Astrocyte (in vitro differentiated cells and primary cell): ENCODE results near the gene COL19A1. TPM values are rescaled to one million over a fixed set of nuclear protein-coding genes. Genes with fewer than 3 reads are reported as not detected.

Experiments used
- DNase-seq: peaks from one replicate; pipeline ENCODE4 v3.0.0-alpha.2; 2010; ENCODE audit warnings: low read depth
- FAIRE-seq: peaks from 2 replicates; lab custom pipeline; 2011; peaks lifted over from hg19 to GRCh38; lab: Jason Lieb, UNC
- H2AFZ ChIP-seq: 2 replicates; pipeline ENCODE4 v1.6.0; 2012; ENCODE audit warnings: low read depth, low read length, inconsistent platforms
- H3K27ac ChIP-seq: 2 replicates; pipeline ENCODE4 v1.5.1; 2011; ENCODE audit warnings: low read depth, low read length, inconsistent platforms
- H3K27me3 ChIP-seq: 2 replicates; pipeline ENCODE4 v1.6.0; 2011; ENCODE audit warnings: low read length, inconsistent platforms; ENCODE audit not compliant: insufficient read depth
- H3K36me3 ChIP-seq: 2 replicates; pipeline ENCODE4 v1.5.1; 2011; ENCODE audit warnings: low read length, inconsistent platforms; ENCODE audit not compliant: insufficient read depth
- H3K4me1 ChIP-seq: 2 replicates; pipeline ENCODE4 v1.5.1; 2011; ENCODE audit warnings: low read length, inconsistent platforms; ENCODE audit not compliant: insufficient read depth
- H3K4me2 ChIP-seq: 2 replicates; pipeline ENCODE4 v1.6.0; 2012; ENCODE audit warnings: low read length, inconsistent platforms
- H3K4me3 ChIP-seq: 2 replicates; pipeline ENCODE4 v1.5.1; 2011; ENCODE audit warnings: low read depth, mild to moderate bottlenecking, low read length, inconsistent platforms; ENCODE audit not compliant: insufficient read depth
- H3K79me2 ChIP-seq: 2 replicates; pipeline ENCODE4 v1.6.0; 2012; ENCODE audit warnings: mild to moderate bottlenecking, low read length, inconsistent platforms; ENCODE audit not compliant: insufficient read depth
- H3K9ac ChIP-seq: 2 replicates; pipeline ENCODE4 v1.6.0; 2012; ENCODE audit warnings: mild to moderate bottlenecking, low read length, inconsistent platforms
- H3K9me3 ChIP-seq: 2 replicates; pipeline ENCODE4 v1.5.1; 2012; ENCODE audit warnings: low read depth, mild to moderate bottlenecking, low read length, inconsistent platforms; ENCODE audit not compliant: insufficient read depth
- H4K20me1 ChIP-seq: 2 replicates; pipeline ENCODE4 v1.6.0; 2012; ENCODE audit warnings: low read length, inconsistent platforms; ENCODE audit not compliant: insufficient read depth
- H3K27ac Mint-ChIP-seq: one replicate; pipeline ENCODE4 v1.8.0; 2021; ENCODE audit warnings: mild to moderate bottlenecking, mixed read lengths; ENCODE audit not compliant: unreplicated experiment
- H3K27me3 Mint-ChIP-seq: one replicate; pipeline ENCODE4 v1.8.0; 2021; ENCODE audit warnings: low read depth, mixed read lengths; ENCODE audit not compliant: unreplicated experiment
- H3K36me3 Mint-ChIP-seq: one replicate; pipeline ENCODE4 v1.8.0; 2021; ENCODE audit warnings: low read depth, mixed read lengths; ENCODE audit not compliant: unreplicated experiment
- H3K4me1 Mint-ChIP-seq: one replicate; pipeline ENCODE4 v1.8.0; 2021; ENCODE audit warnings: low read depth, mixed read lengths; ENCODE audit not compliant: unreplicated experiment
- H3K4me3 Mint-ChIP-seq: one replicate; pipeline ENCODE4 v1.8.0; 2021; ENCODE audit warnings: mild to moderate bottlenecking, moderate library complexity, mixed read lengths; ENCODE audit not compliant: unreplicated experiment
- H3K9me3 Mint-ChIP-seq: one replicate; pipeline ENCODE4 v1.8.0; 2021; ENCODE audit warnings: mild to moderate bottlenecking, mixed read lengths; ENCODE audit not compliant: unreplicated experiment
- EZH2 ChIP-seq: IDR thresholded peaks from 2 replicates; pipeline ENCODE4 v1.6.1; 2012; ENCODE audit warnings: mild to moderate bottlenecking, low read length, inconsistent platforms; ENCODE audit not compliant: insufficient read depth
- total RNA-seq: library from RNA; stranded (reverse); gene quantifications from 2 replicates; pipeline ENCODE4 v1.2.1, GENCODE V29; 2021
- TF ChIP-seq, protein P1 (sequence below): IDR thresholded peaks from 2 replicates; pipeline ENCODE4 v1.5.1; 2011; ENCODE audit warnings: low read depth, mild to moderate bottlenecking, inconsistent platforms, low read length, moderate library complexity; ENCODE audit not compliant: insufficient read depth

The COL19A1 gene
- total RNA-seq, 1 donor from 2014 or later = 0.18 TPM

DNA sequence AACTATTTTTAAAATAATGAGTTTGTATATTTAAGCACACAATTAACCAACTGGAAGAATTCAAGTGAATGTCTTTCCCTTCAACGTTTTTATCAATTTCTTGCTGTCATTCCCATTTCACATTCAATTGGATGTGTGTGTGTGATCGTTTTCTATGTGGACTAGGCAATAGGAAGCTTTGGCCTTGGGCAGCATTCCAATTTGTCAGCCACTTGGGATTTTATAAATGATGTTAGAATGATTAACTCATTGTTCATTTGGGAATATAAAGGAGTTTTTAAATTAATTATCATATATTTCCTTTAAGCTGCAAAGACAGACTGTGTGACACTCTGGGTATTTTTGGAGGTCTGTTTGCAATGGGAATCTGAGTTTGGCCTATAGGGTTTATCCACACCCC, 274.1 kb downstream of the COL19A1 start:
- no peaks in the 10 kb centered on the region for H4K20me1 ChIP-seq
- Mint-ChIP-seq H3K4me3 (no peak overlapping the region), H3K36me3 (no peaks in the 10 kb centered on the region), H3K27ac (no peak overlapping the region), H3K9me3 (no peaks in the 10 kb centered on the region), H3K27me3 (no peaks in the 10 kb centered on the region), H3K4me1 (no peaks in the 10 kb centered on the region)
- H3K4me3 ChIP-seq = no peak overlapping the region
- H3K4me2 ChIP-seq = no peak overlapping the region
- no peaks in the 10 kb centered on the region for H3K9me3 ChIP-seq
- H3K36me3 ChIP-seq = no peaks in the 10 kb centered on the region
- H3K9ac ChIP-seq = no peak overlapping the region
- FAIRE-seq (no peak), DNase-seq (no peak)
- TF ChIP-seq, protein P1, sequence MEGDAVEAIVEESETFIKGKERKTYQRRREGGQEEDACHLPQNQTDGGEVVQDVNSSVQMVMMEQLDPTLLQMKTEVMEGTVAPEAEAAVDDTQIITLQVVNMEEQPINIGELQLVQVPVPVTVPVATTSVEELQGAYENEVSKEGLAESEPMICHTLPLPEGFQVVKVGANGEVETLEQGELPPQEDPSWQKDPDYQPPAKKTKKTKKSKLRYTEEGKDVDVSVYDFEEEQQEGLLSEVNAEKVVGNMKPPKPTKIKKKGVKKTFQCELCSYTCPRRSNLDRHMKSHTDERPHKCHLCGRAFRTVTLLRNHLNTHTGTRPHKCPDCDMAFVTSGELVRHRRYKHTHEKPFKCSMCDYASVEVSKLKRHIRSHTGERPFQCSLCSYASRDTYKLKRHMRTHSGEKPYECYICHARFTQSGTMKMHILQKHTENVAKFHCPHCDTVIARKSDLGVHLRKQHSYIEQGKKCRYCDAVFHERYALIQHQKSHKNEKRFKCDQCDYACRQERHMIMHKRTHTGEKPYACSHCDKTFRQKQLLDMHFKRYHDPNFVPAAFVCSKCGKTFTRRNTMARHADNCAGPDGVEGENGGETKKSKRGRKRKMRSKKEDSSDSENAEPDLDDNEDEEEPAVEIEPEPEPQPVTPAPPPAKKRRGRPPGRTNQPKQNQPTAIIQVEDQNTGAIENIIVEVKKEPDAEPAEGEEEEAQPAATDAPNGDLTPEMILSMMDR = no peak
- TF ChIP-seq EZH2 = no peak
- no peaks in the 10 kb centered on the region for H3K4me1 ChIP-seq
- H3K27ac ChIP-seq = no peak overlapping the region
- no peaks in the 10 kb centered on the region for H3K27me3 ChIP-seq
- no peaks in the 10 kb centered on the region for H3K79me2 ChIP-seq
- no peak overlapping the region for H2AFZ ChIP-seq

DNA sequence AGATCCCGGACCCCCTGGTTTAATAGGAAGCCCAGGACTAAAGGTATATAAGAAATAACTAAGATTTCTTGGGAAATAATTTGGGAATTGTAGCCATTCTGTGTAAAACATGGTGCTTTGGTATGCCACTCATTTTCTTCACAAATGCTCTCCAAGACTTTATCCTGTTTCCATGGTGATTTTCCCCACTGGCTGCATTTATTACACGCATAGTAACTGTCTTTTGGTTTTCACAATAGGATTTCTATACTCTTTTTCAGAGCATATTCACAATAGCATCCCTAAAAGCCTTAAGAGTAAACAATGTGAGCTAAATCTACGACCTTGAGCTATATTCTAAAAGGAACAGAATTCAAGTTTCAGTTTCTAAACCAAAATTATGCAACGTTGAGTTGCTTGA, 275.7 kb downstream of the COL19A1 start:
- H2AFZ ChIP-seq = no peak overlapping the region
- Mint-ChIP-seq H3K27me3 (no peaks in the 10 kb centered on the region), H3K9me3 (no peaks in the 10 kb centered on the region), H3K4me1 (no peaks in the 10 kb centered on the region), H3K27ac (no peak overlapping the region), H3K36me3 (no peaks in the 10 kb centered on the region), H3K4me3 (no peak overlapping the region)
- TF ChIP-seq, protein P1 = no peak
- TF ChIP-seq EZH2 = no peak
- no peaks in the 10 kb centered on the region for H3K27me3 ChIP-seq
- DNase-seq = no peak
- no peak for FAIRE-seq
- H3K27ac ChIP-seq = no peak overlapping the region
- H3K36me3 ChIP-seq = no peaks in the 10 kb centered on the region
- no peaks in the 10 kb centered on the region for H3K79me2 ChIP-seq
- H3K4me2 ChIP-seq = no peak overlapping the region
- H3K9me3 ChIP-seq = no peaks in the 10 kb centered on the region
- no peaks in the 10 kb centered on the region for H3K4me1 ChIP-seq
- no peaks in the 10 kb centered on the region for H4K20me1 ChIP-seq
- H3K4me3 ChIP-seq = no peak overlapping the region
- H3K9ac ChIP-seq = no peak overlapping the region

DNA sequence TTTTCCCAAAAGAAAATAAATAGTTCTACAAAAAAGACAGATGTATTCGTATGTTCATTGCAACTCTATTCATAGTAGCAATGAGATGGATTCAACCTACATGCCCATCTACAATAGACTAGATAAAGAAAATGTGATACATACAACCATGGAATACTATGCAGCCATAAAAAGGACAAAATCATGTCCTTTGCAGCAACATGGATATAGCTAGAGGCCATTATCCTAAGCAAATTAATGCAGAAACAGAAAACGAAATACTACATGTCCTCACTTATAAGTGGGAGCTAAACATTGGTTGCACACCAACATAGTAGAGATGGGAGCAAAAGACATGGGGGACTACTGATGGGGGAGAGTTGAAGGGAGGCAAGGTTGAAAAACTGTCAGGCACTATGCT, 278.8 kb downstream of the COL19A1 start:
- Histone ChIP-seq H3K27me3 (no peaks in the 10 kb centered on the region), H3K36me3 (no peaks in the 10 kb centered on the region), H4K20me1 (no peaks in the 10 kb centered on the region), H3K4me3 (no peak overlapping the region), H3K4me1 (no peaks in the 10 kb centered on the region), H3K9me3 (no peaks in the 10 kb centered on the region), H3K27ac (no peak overlapping the region), H3K79me2 (no peaks in the 10 kb centered on the region), H2AFZ (no peak overlapping the region), H3K4me2 (no peak overlapping the region), H3K9ac (no peak overlapping the region)
- H3K4me3 Mint-ChIP-seq = no peak overlapping the region
- no peak overlapping the region for H3K27ac Mint-ChIP-seq
- no peak for TF ChIP-seq EZH2
- TF ChIP-seq, protein P1 = no peak
- H3K9me3 Mint-ChIP-seq = no peaks in the 10 kb centered on the region
- no peaks in the 10 kb centered on the region for H3K4me1 Mint-ChIP-seq
- FAIRE-seq (no peak), DNase-seq (no peak)
- H3K36me3 Mint-ChIP-seq = no peaks in the 10 kb centered on the region
- no peaks in the 10 kb centered on the region for H3K27me3 Mint-ChIP-seq
